K562 (cell line): ENCODE results near the gene LYPD6B. TPM values are rescaled to one million over a fixed set of nuclear protein-coding genes. Genes with fewer than 3 reads are reported as not detected.

ENCODE experiments used
- ATF6 ChIP-seq: sonication (generic); formaldehyde crosslinking; IDR thresholded peaks from 2 replicates; pipeline ENCODE4 v1.4.0; 2020; ENCODE audit warnings: mild to moderate bottlenecking, missing genetic modification reagents
- CBFA2T3 ChIP-seq: fragments of 450-650 bp; IDR thresholded peaks from 2 replicates; pipeline ENCODE4 v1.6.1; 2017
- DIDO1 ChIP-seq: fragments of 450-650 bp; IDR thresholded peaks from 2 replicates; pipeline ENCODE4 v1.6.1; 2016; ENCODE audit warnings: low read depth, missing biosample characterization, missing genetic modification characterization
- FOXJ2 ChIP-seq: fragments of 200-800 bp; sonication (Bioruptor generic); IDR thresholded peaks from 2 replicates; pipeline ENCODE4 v1.6.1; 2016; ENCODE audit warnings: missing genetic modification characterization, missing compliant biosample characterization
- FOXM1 ChIP-seq, 2 experiments: fragments of 450-650 bp in 1 of 2; sonication (generic) in 1 of 2; formaldehyde crosslinking in 1 of 2; IDR thresholded peaks; 2 replicates each; pipeline versions ENCODE4 v1.6.1 to v1.9.0; 2017 to 2022; ENCODE audit warnings: low read depth in 2 of 2, mild to moderate bottlenecking in 2 of 2, missing genetic modification reagents in 1 of 2, moderate library complexity in 1 of 2
- GTF2A2 ChIP-seq: IDR thresholded peaks from 2 replicates; pipeline ENCODE4 v1.6.1; 2016; ENCODE audit warnings: mild to moderate bottlenecking, missing genetic modification characterization, missing compliant biosample characterization
- KLF13 ChIP-seq: fragments of 450-650 bp; IDR thresholded peaks from 2 replicates; pipeline ENCODE4 v1.6.1; 2016; ENCODE audit warnings: missing genetic modification characterization, low read depth, mild to moderate bottlenecking, missing compliant biosample characterization, moderate library complexity, borderline replicate concordance
- PHB ChIP-seq: fragments of 250-450 bp; sonication (Bioruptor Pico); IDR thresholded peaks from 2 replicates; pipeline ENCODE4 v1.5.0; 2021
- PML ChIP-seq: IDR thresholded peaks from 2 replicates; pipeline ENCODE4 v1.6.1; 2012; ENCODE audit warnings: low read length, inconsistent platforms
- SPI1 ChIP-seq: IDR thresholded peaks from 2 replicates; pipeline ENCODE4 v1.6.1; 2011; ENCODE audit warnings: low read depth, low read length, control low read depth, borderline replicate concordance
- SRSF7 ChIP-seq: fragments of 200-400 bp; formaldehyde crosslinking; optimal IDR thresholded peaks from 2 replicates; pipeline ENCODE3; 2017; ENCODE audit warnings: mild to moderate bottlenecking, low read depth, low read length
- ZNF134 ChIP-seq: fragments of 250-450 bp; sonication (Bioruptor Pico); conservative IDR thresholded peaks from 2 replicates; pipeline ENCODE4 v1.4.0; 2020
- ZNF23 ChIP-seq: fragments of 250-450 bp; sonication (Bioruptor Pico); IDR thresholded peaks from 2 replicates; pipeline ENCODE4 v1.4.0; 2020; ENCODE audit warnings: mild to moderate bottlenecking
- ZNF589 ChIP-seq: fragments of 200-800 bp; sonication (Bioruptor generic); IDR thresholded peaks from 2 replicates; pipeline ENCODE4 v1.6.1; 2016; ENCODE audit warnings: low read depth, missing genetic modification characterization, missing compliant biosample characterization
- polyA plus RNA-seq, 8 experiments: library from polyadenylated mRNA; depleted of rRNA in 4 of 8; stranded (reverse) in 5 of 8; unstranded in 3 of 8; fragments of >200 nt; fragmentation: Nextera tagmentation in 2 of 8; fragmentation: Illumina TruSeq in 1 of 8; extraction: Ambion mirVana in 2 of 8; extraction: Trizol in 1 of 8; gene quantifications; 2 replicates each; pipeline versions ENCODE4 v1.2.1 to v1.2.3, GENCODE V29; 2011 to 2014; ENCODE audit warnings: inconsistent platforms in 1 of 8, missing spikeins in 1 of 8
- total RNA-seq, 7 experiments: library from RNA; depleted of rRNA in 6 of 7; stranded (reverse); fragments of >200 nt in 6 of 7; fragmentation: Illumina TruSeq in 2 of 7; extraction: Trizol in 2 of 7; gene quantifications; 2 replicates each; pipeline versions ENCODE4 v1.2.1 to v1.2.3, GENCODE V29; 2011 to 2021; ENCODE audit warnings: low replicate concordance in 1 of 7
- TF ChIP-seq, protein P1 (sequence below): IDR thresholded peaks from 2 replicates; pipeline ENCODE4 v1.6.1; 2011; ENCODE audit warnings: borderline replicate concordance, low read depth, mild to moderate bottlenecking, moderate library complexity, low read length; ENCODE audit not compliant: insufficient read depth, poor library complexity, severe bottlenecking

Gene LYPD6B
- total and polyA plus RNA-seq, 9 of the 15 experiments (the other 6 are each of a cell fraction or from before 2014, with no cell fraction given): not detected

- no peak for TF ChIP-seq ZNF589 (CRISPR knock-in tag)
- TF ChIP-seq, protein P1, sequence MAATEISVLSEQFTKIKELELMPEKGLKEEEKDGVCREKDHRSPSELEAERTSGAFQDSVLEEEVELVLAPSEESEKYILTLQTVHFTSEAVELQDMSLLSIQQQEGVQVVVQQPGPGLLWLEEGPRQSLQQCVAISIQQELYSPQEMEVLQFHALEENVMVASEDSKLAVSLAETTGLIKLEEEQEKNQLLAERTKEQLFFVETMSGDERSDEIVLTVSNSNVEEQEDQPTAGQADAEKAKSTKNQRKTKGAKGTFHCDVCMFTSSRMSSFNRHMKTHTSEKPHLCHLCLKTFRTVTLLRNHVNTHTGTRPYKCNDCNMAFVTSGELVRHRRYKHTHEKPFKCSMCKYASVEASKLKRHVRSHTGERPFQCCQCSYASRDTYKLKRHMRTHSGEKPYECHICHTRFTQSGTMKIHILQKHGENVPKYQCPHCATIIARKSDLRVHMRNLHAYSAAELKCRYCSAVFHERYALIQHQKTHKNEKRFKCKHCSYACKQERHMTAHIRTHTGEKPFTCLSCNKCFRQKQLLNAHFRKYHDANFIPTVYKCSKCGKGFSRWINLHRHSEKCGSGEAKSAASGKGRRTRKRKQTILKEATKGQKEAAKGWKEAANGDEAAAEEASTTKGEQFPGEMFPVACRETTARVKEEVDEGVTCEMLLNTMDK: no peak
- TF ChIP-seq FOXJ2 (tag): no peak
- no peak for TF ChIP-seq ATF6
- no peak for TF ChIP-seq ZNF23
- TF ChIP-seq SPI1: no peak
- TF ChIP-seq ZNF134 (CRISPR knock-in tag): no peak
- TF ChIP-seq FOXM1 (IDR thresholded peaks at IDR 0.05; ENCODE audit: low read depth): no peak
- no peak for TF ChIP-seq FOXM1 (CRISPR knock-in tag; IDR thresholded peaks at IDR 0.05; ENCODE audit: low read depth)
- no peak for TF ChIP-seq DIDO1 (tag)
- TF ChIP-seq SRSF7: no peak
- TF ChIP-seq PML: no peak
- TF ChIP-seq KLF13: no peak
- TF ChIP-seq GTF2A2 (tag): no peak
- no peak for TF ChIP-seq CBFA2T3
- TF ChIP-seq PHB (CRISPR knock-in tag): no peak
Measured at GRCh38 chr2:149077861-149078260, 39.4 kb downstream of the LYPD6B start (continued).
